Fibroblast of skin of left quadriceps (primary cell): ENCODE results near the gene PTOV1.
"Not testable (repeated sequence)": the region's sequence is repeated elsewhere in the genome, so short reads cannot be mapped to it uniquely, and the experiment has no call there.

Source experiments
- DNase-seq, 2 experiments: peaks; one replicate each; pipeline ENCODE4 v3.0.0-alpha.2; 2013; ENCODE audit warnings: low read depth in 2 of 2

PTOV1 gene

GRCh38 chr19:49817964-49818648, 32.9 kb upstream of the PTOV1 start, which contains the start of gene MED25:
Gene MED25 (plus strand): TSS chr19:49818289. CDS start chr19:49818342, 53 bp downstream.
- DNase-seq = peak; percentile 64 to 68

GRCh38 chr19:49818649-49819370, 32.1 kb upstream of the PTOV1 start:
- no peak for DNase-seq

- DNase-seq = not testable (repeated sequence)
Observed at GRCh38 chr19:49819452-49820115, 31.4 kb upstream of the PTOV1 start.

- DNase-seq = no peak
Observed at GRCh38 chr19:49820125-49820524, 30.8 kb upstream of the PTOV1 start.

GRCh38 chr19:49823472-49823871, 27.5 kb upstream of the PTOV1 start:
- DNase-seq = no peak

- no peak for DNase-seq
Observed at GRCh38 chr19:49824662-49825061, 26.3 kb upstream of the PTOV1 start.

GRCh38 chr19:49827034-49827433, 23.9 kb upstream of the PTOV1 start:
- no peak for DNase-seq

- no peak for DNase-seq
Observed at GRCh38 chr19:49829200-49829599, 21.8 kb upstream of the PTOV1 start.

- no peak for DNase-seq
Observed at GRCh38 chr19:49829721-49830120, 21.2 kb upstream of the PTOV1 start.

- no peak for DNase-seq
Observed at GRCh38 chr19:49830766-49831165, 20.2 kb upstream of the PTOV1 start.

- DNase-seq = no peak
Observed at GRCh38 chr19:49831592-49831991, 19.4 kb upstream of the PTOV1 start.

GRCh38 chr19:49832556-49832955, 18.4 kb upstream of the PTOV1 start:
- no peak for DNase-seq

GRCh38 chr19:49833599-49833998, 17.4 kb upstream of the PTOV1 start:
- no peak for DNase-seq

- no peak for DNase-seq
Observed at GRCh38 chr19:49835562-49835961, 15.4 kb upstream of the PTOV1 start.

- no peak for DNase-seq
Observed at GRCh38 chr19:49836176-49837008, 14.6 kb upstream of the PTOV1 start.

GRCh38 chr19:49837009-49837310, 14.0 kb upstream of the PTOV1 start:
- DNase-seq = no peak

- DNase-seq = no peak
Observed at GRCh38 chr19:49837425-49837824, 13.5 kb upstream of the PTOV1 start.

GRCh38 chr19:49838885-49839588, 11.9 kb upstream of the PTOV1 start:
- DNase-seq = no peak

GRCh38 chr19:49839713-49840112, 11.2 kb upstream of the PTOV1 start:
- no peak for DNase-seq

GRCh38 chr19:49840321-49840720, 10.6 kb upstream of the PTOV1 start:
- no peak for DNase-seq

GRCh38 chr19:49840736-49841249, 10.2 kb upstream of the PTOV1 start:
- DNase-seq = no peak
